Measurements from ENCODE around the gene BGN.

DNA sequence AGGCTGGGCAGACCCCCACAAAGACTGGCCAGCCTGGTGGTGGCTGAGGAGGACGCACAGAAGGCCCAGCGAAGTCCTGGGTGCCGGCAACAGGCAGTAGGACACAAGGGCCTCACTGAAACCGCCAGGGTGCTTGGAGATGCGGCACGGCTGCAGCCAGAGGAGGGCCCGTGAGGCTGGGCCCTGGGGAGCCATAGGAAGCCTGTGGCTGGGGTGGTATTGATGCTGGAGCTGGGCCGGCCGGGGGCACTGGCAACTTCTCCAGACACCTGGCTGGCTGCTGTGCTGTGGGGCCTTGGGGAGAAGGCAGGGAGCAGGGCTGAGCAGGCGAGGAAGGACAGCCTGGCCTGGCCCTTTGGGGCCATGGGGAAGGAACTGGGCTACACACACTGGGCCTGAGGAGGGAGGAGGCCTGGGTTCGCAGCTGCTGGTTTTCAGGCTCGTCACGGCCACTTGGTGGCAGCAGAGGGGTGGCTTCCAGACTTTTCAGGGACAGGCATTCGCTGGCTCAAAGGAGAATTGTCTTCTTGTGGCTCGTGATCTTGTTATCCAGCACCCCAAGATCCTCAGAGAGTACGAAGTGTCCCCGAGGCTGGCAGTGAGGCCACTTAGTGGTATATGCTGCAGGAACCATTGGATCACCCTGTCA, 59.9 kb downstream of the BGN start:
- TF ChIP-seq, protein P1, sequence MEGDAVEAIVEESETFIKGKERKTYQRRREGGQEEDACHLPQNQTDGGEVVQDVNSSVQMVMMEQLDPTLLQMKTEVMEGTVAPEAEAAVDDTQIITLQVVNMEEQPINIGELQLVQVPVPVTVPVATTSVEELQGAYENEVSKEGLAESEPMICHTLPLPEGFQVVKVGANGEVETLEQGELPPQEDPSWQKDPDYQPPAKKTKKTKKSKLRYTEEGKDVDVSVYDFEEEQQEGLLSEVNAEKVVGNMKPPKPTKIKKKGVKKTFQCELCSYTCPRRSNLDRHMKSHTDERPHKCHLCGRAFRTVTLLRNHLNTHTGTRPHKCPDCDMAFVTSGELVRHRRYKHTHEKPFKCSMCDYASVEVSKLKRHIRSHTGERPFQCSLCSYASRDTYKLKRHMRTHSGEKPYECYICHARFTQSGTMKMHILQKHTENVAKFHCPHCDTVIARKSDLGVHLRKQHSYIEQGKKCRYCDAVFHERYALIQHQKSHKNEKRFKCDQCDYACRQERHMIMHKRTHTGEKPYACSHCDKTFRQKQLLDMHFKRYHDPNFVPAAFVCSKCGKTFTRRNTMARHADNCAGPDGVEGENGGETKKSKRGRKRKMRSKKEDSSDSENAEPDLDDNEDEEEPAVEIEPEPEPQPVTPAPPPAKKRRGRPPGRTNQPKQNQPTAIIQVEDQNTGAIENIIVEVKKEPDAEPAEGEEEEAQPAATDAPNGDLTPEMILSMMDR (IDR thresholded peaks at IDR 0.05; ENCODE audit: low read depth, low read length) = peak; percentile 75
- TF ChIP-seq EZH2phosphoT487 (IDR thresholded peaks at IDR 0.05; ENCODE audit: low read depth) = no peak
